KOPT-K1 (cell line): ENCODE results near the gene IL21.
"Not testable (repeated sequence)": the region's sequence is repeated elsewhere in the genome, so short reads cannot be mapped to it uniquely, and the experiment has no call there.

ENCODE experiments used
- H3K27ac ChIP-seq: fragments of 200-600 bp; sonication (generic); 2 replicates; pipeline ENCODE4 v1.5.1; 2016; ENCODE audit warnings: antibody characterized with exemption, mild to moderate bottlenecking, low read depth, low read length; ENCODE audit not compliant: poor library complexity, severe bottlenecking
- H3K36me3 ChIP-seq: fragments of 200-600 bp; sonication (generic); 2 replicates; pipeline ENCODE4 v1.5.1; 2017; ENCODE audit warnings: antibody characterized with exemption, mild to moderate bottlenecking, low read length, moderate library complexity; ENCODE audit not compliant: insufficient read depth
- H3K9me3 ChIP-seq: fragments of 200-600 bp; sonication (generic); 2 replicates; pipeline ENCODE4 v1.5.1; 2017; ENCODE audit warnings: antibody characterized with exemption, low read length, mild to moderate bottlenecking; ENCODE audit not compliant: insufficient read depth, poor library complexity, severe bottlenecking

Gene IL21

GRCh38 chr4:122576261-122577188, 44.3 kb downstream of the IL21 start:
- Histone ChIP-seq H3K9me3 (peaks cover 9% of the 10 kb centered on the region), H3K27ac (peak overlapping the region; percentile 30), H3K36me3 (no peaks in the 10 kb centered on the region)

DNA sequence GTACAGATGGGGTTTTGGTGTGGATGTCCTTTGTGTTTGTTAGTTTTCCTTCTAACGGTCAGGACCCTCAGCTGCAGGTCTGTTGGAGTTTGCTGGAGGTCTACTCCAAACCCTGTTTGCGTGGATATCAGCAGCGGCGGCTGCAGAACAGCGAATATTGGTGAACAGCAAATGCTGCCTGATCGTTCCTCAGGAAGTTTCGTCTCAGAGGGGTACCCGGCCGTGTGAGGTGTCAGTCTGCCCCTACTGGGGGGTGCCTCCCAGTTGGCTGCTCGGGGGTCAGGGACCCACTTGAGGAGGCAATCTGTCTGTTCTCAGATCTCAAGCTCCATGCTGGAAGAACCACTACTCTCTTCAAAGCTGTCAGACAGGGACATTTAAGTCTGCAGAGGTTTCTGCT, 46.5 kb downstream of the IL21 start:
- H3K27ac ChIP-seq, H3K9me3 ChIP-seq, H3K36me3 ChIP-seq: not testable (repeated sequence)

- Histone ChIP-seq H3K9me3 (peaks cover 8% of the 10 kb centered on the region), H3K36me3 (no peaks in the 10 kb centered on the region), H3K27ac (no peak overlapping the region)
These were observed 58.4 kb downstream of the IL21 start for GRCh38 chr4:122562449-122562848.
